CD14-positive monocyte (primary cell): ENCODE data around the gene CSNK1G2. TPM values are rescaled to one million over a fixed set of nuclear protein-coding genes. Genes with fewer than 3 reads are reported as not detected.

Experiments used
- DNase-seq, 3 donors: peaks; one replicate each; pipeline ENCODE4 v3.0.0-alpha.2; 2011 to 2022
- H2AFZ ChIP-seq: 2 replicates; pipeline ENCODE4 v1.6.0; 2012; ENCODE audit warnings: mild to moderate bottlenecking, low read depth, low read length, inconsistent platforms; ENCODE audit not compliant: insufficient read depth, poor library complexity, severe bottlenecking
- H3K27ac ChIP-seq, 2 donors: 1 replicate in 1 of 2; 2 replicates in 1 of 2; pipeline ENCODE4 v1.5.1; 2012 to 2013; ENCODE audit warnings: low read length in 2 of 2, control low read depth in 1 of 2, inconsistent platforms in 1 of 2, low read depth in 1 of 2, mild to moderate bottlenecking in 1 of 2
- H3K27me3 ChIP-seq, 2 donors: one replicate each; pipeline versions ENCODE4 v1.6.0 to v1.6.1; 2011 to 2013; ENCODE audit warnings: low read length in 2 of 2; ENCODE audit not compliant: control insufficient read depth in 2 of 2, insufficient read depth in 2 of 2
- H3K36me3 ChIP-seq, 2 donors: replicated peaks in 1 of 2; 1 replicate in 1 of 2; 2 replicates in 1 of 2; pipeline versions ENCODE4 v1.5.1 to v1.6.1; 2012 to 2013; ENCODE audit warnings: low read length in 2 of 2, control low read depth in 1 of 2, inconsistent platforms in 1 of 2, mild to moderate bottlenecking in 1 of 2; ENCODE audit not compliant: insufficient read depth in 2 of 2, control insufficient read depth in 1 of 2
- H3K4me1 ChIP-seq, 2 donors: 1 replicate in 1 of 2; 2 replicates in 1 of 2; pipeline versions ENCODE4 v1.5.1 to v1.6.1; 2012 to 2013; ENCODE audit warnings: low read length in 2 of 2, control low read depth in 1 of 2, inconsistent platforms in 1 of 2, mild to moderate bottlenecking in 1 of 2, moderate library complexity in 1 of 2; ENCODE audit not compliant: insufficient read depth in 2 of 2, control insufficient read depth in 1 of 2
- H3K4me2 ChIP-seq: replicated peaks from 2 replicates; pipeline ENCODE3; 2012; ENCODE audit warnings: low read length, moderate library complexity, mild to moderate bottlenecking; ENCODE audit not compliant: poor library complexity, severe bottlenecking; ENCODE audit errors: extremely low read depth
- H3K4me3 ChIP-seq, 3 experiments: fragments of 200-600 bp in 1 of 3; sonication (generic) in 1 of 3; replicated peaks in 1 of 3; 1 replicate in 2 of 3; 2 replicates in 1 of 3; pipeline ENCODE4 v1.5.1; 2011 to 2013; ENCODE audit warnings: low read length in 3 of 3, mild to moderate bottlenecking in 3 of 3, control low read depth in 2 of 3, low read depth in 2 of 3, inconsistent platforms in 1 of 3, moderate library complexity in 1 of 3
- H3K79me2 ChIP-seq: 2 replicates; pipeline ENCODE4 v1.6.0; 2012; ENCODE audit warnings: mild to moderate bottlenecking, control low read depth, inconsistent platforms, low read length, moderate library complexity; ENCODE audit not compliant: insufficient read depth
- H3K9ac ChIP-seq: 2 replicates; pipeline ENCODE4 v1.6.0; 2017; ENCODE audit warnings: low read length, mild to moderate bottlenecking; ENCODE audit not compliant: insufficient read depth, poor library complexity, severe bottlenecking
- H3K9me3 ChIP-seq, 2 donors: replicated peaks in 1 of 2; 1 replicate in 1 of 2; 2 replicates in 1 of 2; pipeline versions ENCODE4 v1.5.1 to v1.6.1; 2012 to 2013; ENCODE audit warnings: low read length in 2 of 2, control low read depth in 1 of 2; ENCODE audit not compliant: control insufficient read depth in 1 of 2, insufficient read depth in 1 of 2
- H4K20me1 ChIP-seq: 2 replicates; pipeline ENCODE4 v1.6.0; 2012; ENCODE audit warnings: mild to moderate bottlenecking, low read length, control low read depth, moderate library complexity; ENCODE audit not compliant: insufficient read depth
- H3K27ac Mint-ChIP-seq, 7 donors: one replicate each; pipeline ENCODE4 v1.8.0; 2020; ENCODE audit warnings: mild to moderate bottlenecking in 7 of 7, mixed read lengths in 7 of 7, moderate library complexity in 6 of 7, inconsistent platforms in 2 of 7
- H3K27me3 Mint-ChIP-seq, 3 donors: one replicate each; pipeline ENCODE4 v1.8.0; 2021 to 2022; ENCODE audit warnings: low read depth in 3 of 3, mild to moderate bottlenecking in 3 of 3, mixed read lengths in 3 of 3, moderate library complexity in 3 of 3, inconsistent platforms in 1 of 3
- H3K36me3 Mint-ChIP-seq, 2 donors: one replicate each; pipeline ENCODE4 v1.8.0; 2020; ENCODE audit warnings: mixed read lengths in 2 of 2, inconsistent platforms in 1 of 2, mild to moderate bottlenecking in 1 of 2
- H3K4me1 Mint-ChIP-seq: one replicate; pipeline ENCODE4 v1.8.0; 2020; ENCODE audit warnings: mild to moderate bottlenecking, mixed read lengths
- H3K4me3 Mint-ChIP-seq, 2 donors: one replicate each; pipeline ENCODE4 v1.8.0; 2020; ENCODE audit warnings: mild to moderate bottlenecking in 2 of 2, mixed read lengths in 2 of 2, moderate library complexity in 1 of 2
- H3K9me3 Mint-ChIP-seq, 7 donors: one replicate each; pipeline ENCODE4 v1.8.0; 2020 to 2022; ENCODE audit warnings: mixed read lengths in 7 of 7, mild to moderate bottlenecking in 6 of 7, moderate library complexity in 6 of 7, inconsistent platforms in 2 of 7
- WGBS: methylation state at CpG from one replicate; pipeline ENCODE4 v1.1.5; 2013; ENCODE audit warnings: missing lambda C conversion rate; ENCODE audit not compliant: insufficient coverage; 5-methylcytosine and 5-hydroxymethylcytosine counted together
- intact Hi-C, 2 donors: fragments of 100-400 bp; cut with micrococcal nuclease; formaldehyde crosslinking; loops; one replicate each; pipeline versions ENCODE4 v1.15.0 to v1.15.1; 2023
- polyA plus RNA-seq, 3 donors: library from polyadenylated mRNA; depleted of rRNA in 1 of 3; unstranded in 2 of 3; stranded (reverse) in 1 of 3; fragments of 300-500 nt in 2 of 3; fragments of >200 nt in 1 of 3; fragmentation: Illumina TruSeq in 2 of 3; gene quantifications; 1 replicate in 2 of 3; 2 replicates in 1 of 3; pipeline ENCODE4 v1.2.3, GENCODE V29; 2012 to 2021
- TF ChIP-seq, protein P1 (sequence below): fragments of 200-600 bp; IDR thresholded peaks from one replicate; pipeline ENCODE4 v1.8.0; 2022; ENCODE audit warnings: antibody characterized with exemption, mild to moderate bottlenecking

CSNK1G2 gene
- polyA plus RNA-seq, 3 donors: 10.8 to 215 (median 20.3) TPM

DNA sequence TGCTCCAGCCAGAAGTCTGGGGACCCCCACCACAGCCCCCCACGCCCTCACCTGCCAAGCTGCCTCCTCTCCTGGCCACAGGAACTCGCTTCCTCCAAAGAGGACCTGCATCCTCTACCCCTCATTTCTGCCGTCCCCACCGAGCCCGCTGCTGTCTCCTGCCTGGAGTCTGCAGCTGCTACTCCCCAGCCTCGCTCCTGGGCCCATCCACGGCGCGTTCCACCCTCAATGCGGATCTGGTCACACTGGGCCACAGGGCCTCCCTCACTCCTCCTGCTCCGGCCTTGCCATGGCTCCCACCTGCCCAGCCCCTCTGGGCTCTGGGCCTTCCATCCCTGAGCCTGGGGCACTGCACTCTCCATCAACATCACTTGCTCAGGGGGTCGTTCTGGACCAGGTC lies 70.2 kb downstream of the CSNK1G2 start:
- no peak overlapping the region for H2AFZ ChIP-seq
- Mint-ChIP-seq H3K4me1 (peaks cover 17% of the 10 kb centered on the region), H3K36me3 (peaks cover 4 to 21% of the 10 kb centered on the region in 2 donors), H3K9me3 (peaks cover 0 to 3% (median 0%) of the 10 kb centered on the region in 7 donors), H3K27ac (no peak overlapping the region), H3K4me3 (no peak overlapping the region), H3K27me3 (peaks cover 0 to 1% (median 0%) of the 10 kb centered on the region in 3 donors)
- no peak for DNase-seq
- H3K36me3 ChIP-seq: peaks cover 0 to 3% of the 10 kb centered on the region in 2 donors
- H3K27me3 ChIP-seq: no peaks in the 10 kb centered on the region
- H3K79me2 ChIP-seq: peaks cover 45% of the 10 kb centered on the region
- peaks cover 26% of the 10 kb centered on the region for H4K20me1 ChIP-seq
- 90% methylated on average over 12 of the region's 12 CpGs for WGBS
- H3K4me2 ChIP-seq: no peak overlapping the region
- no peak overlapping the region for H3K27ac ChIP-seq
- intact Hi-C loops: no loop called here
- no peak overlapping the region for H3K4me3 ChIP-seq
- H3K9me3 ChIP-seq: no peaks in the 10 kb centered on the region
- TF ChIP-seq, protein P1, sequence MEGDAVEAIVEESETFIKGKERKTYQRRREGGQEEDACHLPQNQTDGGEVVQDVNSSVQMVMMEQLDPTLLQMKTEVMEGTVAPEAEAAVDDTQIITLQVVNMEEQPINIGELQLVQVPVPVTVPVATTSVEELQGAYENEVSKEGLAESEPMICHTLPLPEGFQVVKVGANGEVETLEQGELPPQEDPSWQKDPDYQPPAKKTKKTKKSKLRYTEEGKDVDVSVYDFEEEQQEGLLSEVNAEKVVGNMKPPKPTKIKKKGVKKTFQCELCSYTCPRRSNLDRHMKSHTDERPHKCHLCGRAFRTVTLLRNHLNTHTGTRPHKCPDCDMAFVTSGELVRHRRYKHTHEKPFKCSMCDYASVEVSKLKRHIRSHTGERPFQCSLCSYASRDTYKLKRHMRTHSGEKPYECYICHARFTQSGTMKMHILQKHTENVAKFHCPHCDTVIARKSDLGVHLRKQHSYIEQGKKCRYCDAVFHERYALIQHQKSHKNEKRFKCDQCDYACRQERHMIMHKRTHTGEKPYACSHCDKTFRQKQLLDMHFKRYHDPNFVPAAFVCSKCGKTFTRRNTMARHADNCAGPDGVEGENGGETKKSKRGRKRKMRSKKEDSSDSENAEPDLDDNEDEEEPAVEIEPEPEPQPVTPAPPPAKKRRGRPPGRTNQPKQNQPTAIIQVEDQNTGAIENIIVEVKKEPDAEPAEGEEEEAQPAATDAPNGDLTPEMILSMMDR: no peak
- H3K4me1 ChIP-seq: peaks cover 8 to 19% of the 10 kb centered on the region in 2 donors
- H3K9ac ChIP-seq: no peak overlapping the region

DNA sequence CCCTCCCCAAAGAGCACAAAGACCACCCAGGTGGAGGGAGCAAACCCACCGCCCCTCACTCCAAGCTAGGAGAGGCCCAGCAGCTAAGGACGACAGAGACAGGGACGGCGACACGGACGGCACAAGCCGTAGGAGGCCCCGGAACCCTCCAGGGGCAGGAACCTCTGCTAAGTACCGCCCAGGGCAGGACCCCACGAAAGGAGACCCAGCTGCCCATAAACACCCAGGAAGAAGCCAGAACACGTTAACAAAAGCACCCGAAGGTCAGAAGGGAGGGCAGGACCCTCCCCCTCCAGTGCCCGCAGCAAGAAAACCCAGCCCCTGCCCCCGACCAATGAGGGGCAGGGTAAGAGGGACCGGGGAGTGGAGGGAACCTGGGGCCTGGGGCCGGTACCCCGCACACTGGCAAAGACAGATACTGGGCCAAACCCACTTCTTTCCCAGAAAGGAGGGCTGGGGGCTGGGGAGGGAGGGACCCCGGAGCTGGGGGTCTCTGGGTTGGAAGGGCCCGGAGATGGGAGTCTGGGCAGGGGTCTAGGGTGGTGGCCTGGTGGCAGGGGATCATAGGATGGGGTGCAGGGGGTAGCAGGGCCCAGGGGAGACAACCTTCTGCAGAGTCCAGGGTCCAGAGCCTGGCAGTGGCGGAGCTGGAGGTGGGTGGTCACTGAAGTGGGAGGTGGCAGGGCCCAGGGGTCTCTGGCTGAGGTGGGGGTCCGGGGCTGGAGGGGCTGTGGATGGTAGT lies 72.1 kb downstream of the CSNK1G2 start:
- Mint-ChIP-seq H3K27ac (no peak overlapping the region), H3K9me3 (peaks cover 0 to 3% (median 0%) of the 10 kb centered on the region in 7 donors), H3K4me3 (peak overlapping the region in 1 of 2 donors; percentile 45), H3K4me1 (peaks cover 23% of the 10 kb centered on the region), H3K27me3 (peaks cover 0 to 1% (median 0%) of the 10 kb centered on the region in 3 donors), H3K36me3 (peaks cover 4 to 21% of the 10 kb centered on the region in 2 donors)
- intact Hi-C loops: no loop called here
- Histone ChIP-seq H3K27me3 (no peaks in the 10 kb centered on the region), H3K36me3 (peaks cover 0 to 3% of the 10 kb centered on the region in 2 donors), H3K4me3 (no peak overlapping the region), H3K4me2 (no peak overlapping the region), H4K20me1 (peaks cover 21% of the 10 kb centered on the region), H2AFZ (no peak overlapping the region), H3K4me1 (peaks cover 11 to 22% of the 10 kb centered on the region in 2 donors), H3K9me3 (no peaks in the 10 kb centered on the region), H3K27ac (no peak overlapping the region), H3K79me2 (peaks cover 39% of the 10 kb centered on the region), H3K9ac (no peak overlapping the region)
- WGBS: 94% methylated on average over 6 of the region's 21 CpGs
- DNase-seq: no peak
- TF ChIP-seq, protein P1: no peak
